Renal pelvis (tissue), 4 donors: ENCODE results near the gene LY86. TPM values are rescaled to one million over a fixed set of nuclear protein-coding genes. Genes with fewer than 3 reads are reported as not detected.

Experiments used
- DNase-seq: peaks from one replicate; pipeline ENCODE4 v3.0.0-alpha.2; 2013
- polyA plus RNA-seq, 3 donors: library from polyadenylated mRNA; unstranded; fragments of 120-200 nt; gene quantifications; one replicate each; pipeline ENCODE4 v1.2.1, GENCODE V29; 2013; ENCODE audit not compliant: insufficient read length in 3 of 3

The LY86 gene
- polyA plus RNA-seq, 3 donors = 0.95 to 1.6 (median 1.1) TPM

DNA sequence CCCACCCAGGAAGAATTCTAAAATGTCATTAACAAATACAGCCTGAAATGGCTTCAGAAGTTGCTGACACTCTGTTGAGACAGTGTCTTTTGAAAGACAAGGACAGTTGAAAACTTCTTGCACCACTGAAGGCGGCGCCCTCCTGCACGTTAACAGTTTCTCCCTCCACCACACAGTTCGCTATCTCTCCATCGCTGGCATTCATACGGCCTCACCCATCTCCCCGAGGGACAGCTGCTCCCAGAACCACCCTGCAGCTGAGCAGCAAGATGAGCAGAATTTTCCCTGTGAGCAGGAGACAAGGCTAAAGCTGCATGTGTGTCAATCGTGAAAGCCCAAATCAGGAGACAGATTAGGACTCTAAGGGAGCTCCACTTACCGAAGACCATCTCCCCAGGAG is 113.3 kb downstream of the LY86 start:
- no peak for DNase-seq

DNA sequence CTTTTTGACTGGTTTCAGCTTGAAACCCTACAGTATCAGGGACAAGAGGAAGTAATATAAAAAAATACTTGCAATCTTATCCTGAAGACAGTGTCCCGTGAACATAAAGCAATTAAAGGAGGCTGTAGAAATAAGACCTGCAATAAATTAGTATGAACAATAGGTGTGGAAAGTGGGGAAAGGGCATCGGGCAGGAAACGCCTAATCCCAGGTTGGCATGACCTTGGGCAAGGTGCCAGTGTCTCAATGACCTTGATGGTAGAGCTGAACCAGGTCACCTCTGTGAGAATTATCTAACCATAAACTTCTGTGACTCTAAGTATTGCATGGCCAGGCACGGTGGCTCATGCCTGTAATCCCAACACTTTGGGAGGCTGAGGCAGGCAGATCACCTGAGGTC is 115.2 kb downstream of the LY86 start:
- DNase-seq = no peak
